K562 (cell line): ENCODE results near the gene DCUN1D2. TPM values are rescaled to one million over a fixed set of nuclear protein-coding genes. Genes with fewer than 3 reads are reported as not detected.

ENCODE experiments used
- ATAC-seq: fragments of 200-7000 bp; cut with Tn5 transposase; 3 replicates; pipeline ENCODE4 v1.9.1; 2020; ENCODE audit warnings: moderate library complexity
- BruUV-seq: library from RNA; stranded (reverse); fragments of 400-500 nt; replicated peaks from 2 replicates; lab custom pipeline; 2021; lab: Mats Ljungman, UMichigan
- CTCF ChIA-PET: fragments of 300-600 bp; formaldehyde crosslinking; extraction: SDS; loops from one replicate; lab custom pipeline; 2021; ENCODE audit warnings: low intra/inter-chr PET ratio; lab: Yijun Ruan, JAX
- POLR2A ChIA-PET: fragments of 300-600, 350-650 bp; sonication (Branson Sonifier 250); formaldehyde crosslinking; extraction: SDS; loops from one replicate; lab custom pipeline; 2021; ENCODE audit warnings: antibody characterized with exemption, inconsistent platforms; lab: Yijun Ruan, JAX
- DNase-seq, 4 experiments: peaks; one replicate each; pipeline versions ENCODE4 v3.0.0 to v3.0.0-alpha.2; 2011 to 2018; ENCODE audit warnings: low spot score in 3 of 4, mixed read lengths in 3 of 4; ENCODE audit errors: extremely low read depth in 1 of 4
- FAIRE-seq: peaks from 2 replicates; lab custom pipeline; 2011; peaks lifted over from hg19 to GRCh38; lab: Jason Lieb, UNC
- H2AFZ ChIP-seq: 2 replicates; pipeline ENCODE4 v1.6.0; 2011; ENCODE audit warnings: low read depth, low read length, control low read depth, inconsistent platforms
- H3K27ac ChIP-seq: fragments of 200-600 bp; 3 replicates; pipeline ENCODE4 v1.8.0; 2011; ENCODE audit warnings: low read depth, mild to moderate bottlenecking, control low read depth, inconsistent platforms, low read length, moderate library complexity, mixed read lengths; ENCODE audit errors: extremely low read depth
- H3K27me3 ChIP-seq, 2 experiments: fragments of 300-600 bp in 1 of 2; 2 replicates in 1 of 2; 3 replicates in 1 of 2; pipeline versions ENCODE4 v1.6.0 to v1.8.0; 2011; ENCODE audit warnings: inconsistent platforms in 2 of 2, low read length in 2 of 2, mild to moderate bottlenecking in 1 of 2, mixed read lengths in 1 of 2, moderate library complexity in 1 of 2; ENCODE audit not compliant: control insufficient read depth in 2 of 2, insufficient read depth in 2 of 2
- H3K36me3 ChIP-seq: fragments of 300-600 bp; 3 replicates; pipeline ENCODE4 v1.8.0; 2011; ENCODE audit warnings: mild to moderate bottlenecking, low read length, inconsistent platforms; ENCODE audit not compliant: control insufficient read depth, insufficient read depth
- H3K4me1 ChIP-seq, 2 experiments: fragments of 200-600 bp in 1 of 2; replicated peaks in 1 of 2; 2 replicates in 1 of 2; 3 replicates in 1 of 2; pipeline versions ENCODE4 v1.5.1 to v1.8.0; 2011; ENCODE audit warnings: inconsistent platforms in 2 of 2, low read length in 2 of 2, mild to moderate bottlenecking in 1 of 2, mixed read lengths in 1 of 2, moderate library complexity in 1 of 2; ENCODE audit not compliant: control insufficient read depth in 2 of 2, insufficient read depth in 2 of 2
- H3K4me2 ChIP-seq: 2 replicates; pipeline ENCODE4 v1.6.1; 2011; ENCODE audit warnings: low read length, control low read depth, inconsistent platforms, mixed read lengths; ENCODE audit not compliant: insufficient read depth
- H3K4me3 ChIP-seq: fragments of 200-600 bp; sonication (generic), shearing (Covaris generic); 2 replicates; pipeline ENCODE4 v1.5.1; 2016; ENCODE audit warnings: control low read depth, inconsistent platforms
- H3K79me2 ChIP-seq: fragments of 200-600 bp; 3 replicates; pipeline ENCODE4 v1.8.0; 2011; ENCODE audit warnings: low read length, inconsistent platforms; ENCODE audit not compliant: control insufficient read depth, insufficient read depth
- H3K9ac ChIP-seq, 2 experiments: 2 replicates each; pipeline versions ENCODE4 v1.6.0 to v1.6.1; 2011; ENCODE audit warnings: low read depth in 2 of 2, low read length in 2 of 2, control low read depth in 1 of 2, inconsistent platforms in 1 of 2, mild to moderate bottlenecking in 1 of 2, mixed read lengths in 1 of 2; ENCODE audit not compliant: insufficient read depth in 1 of 2
- H3K9me1 ChIP-seq: one replicate; pipeline ENCODE4 v1.6.0; 2011; ENCODE audit warnings: inconsistent platforms, mild to moderate bottlenecking, low read length, moderate library complexity; ENCODE audit not compliant: control insufficient read depth, insufficient read depth
- H3K9me3 ChIP-seq: replicated peaks from 2 replicates; pipeline ENCODE4 v1.5.1; 2011; ENCODE audit warnings: low read depth, low read length, inconsistent platforms; ENCODE audit not compliant: control insufficient read depth, insufficient read depth
- H4K20me1 ChIP-seq: replicated peaks from 2 replicates; pipeline ENCODE4 v1.6.1; 2011; ENCODE audit warnings: low read length, inconsistent platforms, mixed read lengths; ENCODE audit not compliant: control insufficient read depth, insufficient read depth
- HMG20A ChIP-seq: fragments of 450-650 bp; formaldehyde crosslinking; conservative IDR thresholded peaks from 2 replicates; pipeline ENCODE4 v1.4.0; 2020; ENCODE audit warnings: mild to moderate bottlenecking, mixed read lengths
- NFATC3 ChIP-seq: fragments of 450-650 bp; IDR thresholded peaks from 2 replicates; pipeline ENCODE4 v1.6.1; 2017; ENCODE audit warnings: mild to moderate bottlenecking
- RBM39 ChIP-seq: fragments of 200-400 bp; formaldehyde crosslinking; optimal IDR thresholded peaks from 2 replicates; pipeline ENCODE3; 2018; ENCODE audit warnings: low read depth, low read length
- SNRNP70 ChIP-seq: fragments of 200-400 bp; formaldehyde crosslinking; optimal IDR thresholded peaks from 2 replicates; pipeline ENCODE3; 2017; ENCODE audit warnings: low read depth, low read length
- TSC22D4 ChIP-seq: fragments of 450-650 bp; IDR thresholded peaks from 2 replicates; pipeline ENCODE4 v1.6.1; 2016; ENCODE audit warnings: missing genetic modification characterization, missing biosample characterization, control low read depth
- WHSC1 ChIP-seq: IDR thresholded peaks from one replicate; pipeline ENCODE4 v1.6.1; 2012; ENCODE audit warnings: low read length, control low read depth, inconsistent platforms
- ZNF165 ChIP-seq: fragments of 250-450 bp; sonication (Bioruptor Pico); IDR thresholded peaks from 2 replicates; pipeline ENCODE4 v1.4.0; 2020; ENCODE audit warnings: borderline replicate concordance
- WGBS: fragments of 100-300 bp; shearing (Covaris generic); methylation state at CpG from one replicate; pipeline ENCODE4 v1.1.6; 2016; ENCODE audit warnings: low coverage, mixed read lengths; ENCODE audit not compliant: insufficient coverage; ENCODE audit errors: missing lambda C conversion rate; 5-methylcytosine and 5-hydroxymethylcytosine counted together
- in situ Hi-C: fragments of 300-500 bp; cut with MboI; formaldehyde crosslinking; loops from 4 replicates; pipeline ENCODE4 v1.15.0; 2018; ENCODE audit warnings: inconsistent platforms, mixed read lengths
- intact Hi-C: fragments of 100-400 bp; cut with micrococcal nuclease; formaldehyde crosslinking; loops from 2 replicates; pipeline ENCODE4 v1.14.2; 2022
- polyA plus RNA-seq, 8 experiments: library from polyadenylated mRNA; depleted of rRNA in 4 of 8; stranded (reverse) in 5 of 8; unstranded in 3 of 8; fragments of >200 nt; fragmentation: Nextera tagmentation in 2 of 8; fragmentation: Illumina TruSeq in 1 of 8; extraction: Ambion mirVana in 2 of 8; extraction: Trizol in 1 of 8; gene quantifications; 2 replicates each; pipeline versions ENCODE4 v1.2.1 to v1.2.3, GENCODE V29; 2011 to 2014; ENCODE audit warnings: inconsistent platforms in 1 of 8, missing spikeins in 1 of 8
- total RNA-seq, 7 experiments: library from RNA; depleted of rRNA in 6 of 7; stranded (reverse); fragments of >200 nt in 6 of 7; fragmentation: Illumina TruSeq in 2 of 7; extraction: Trizol in 2 of 7; gene quantifications; 2 replicates each; pipeline versions ENCODE4 v1.2.1 to v1.2.3, GENCODE V29; 2011 to 2021; ENCODE audit warnings: low replicate concordance in 1 of 7
- TF ChIP-seq, protein P1 (sequence below): sonication (generic); formaldehyde crosslinking; IDR thresholded peaks from 2 replicates; pipeline ENCODE4 v1.8.0; 2023; ENCODE audit warnings: missing genetic modification reagents, mild to moderate bottlenecking, borderline replicate concordance
- TF ChIP-seq, protein P2 (sequence below), 2 experiments: fragments of 250-450 bp in 1 of 2; fragments of 450-650 bp in 1 of 2; sonication (Bioruptor Pico) in 1 of 2; IDR thresholded peaks; 2 replicates each; pipeline versions ENCODE4 v1.6.1 to v1.8.0; 2016 to 2021; ENCODE audit warnings: mild to moderate bottlenecking in 2 of 2, moderate library complexity in 2 of 2, missing compliant biosample characterization in 1 of 2, missing genetic modification characterization in 1 of 2
- TF ChIP-seq, protein P3 (sequence below): IDR thresholded peaks from 2 replicates; pipeline ENCODE4 v1.6.1; 2011; ENCODE audit not compliant: insufficient read length; ENCODE audit errors: extremely low read depth
- TF ChIP-seq, protein P4 (sequence below): sonication (generic); formaldehyde crosslinking; IDR thresholded peaks from 2 replicates; pipeline ENCODE4 v1.8.0; 2022; ENCODE audit warnings: mild to moderate bottlenecking, missing genetic modification reagents

DCUN1D2 gene
- total and polyA plus RNA-seq, 9 of the 15 experiments (the other 6 are each of a cell fraction or from before 2014, with no cell fraction given) = 2.1 to 16.8 (median 11.1) TPM

DNA sequence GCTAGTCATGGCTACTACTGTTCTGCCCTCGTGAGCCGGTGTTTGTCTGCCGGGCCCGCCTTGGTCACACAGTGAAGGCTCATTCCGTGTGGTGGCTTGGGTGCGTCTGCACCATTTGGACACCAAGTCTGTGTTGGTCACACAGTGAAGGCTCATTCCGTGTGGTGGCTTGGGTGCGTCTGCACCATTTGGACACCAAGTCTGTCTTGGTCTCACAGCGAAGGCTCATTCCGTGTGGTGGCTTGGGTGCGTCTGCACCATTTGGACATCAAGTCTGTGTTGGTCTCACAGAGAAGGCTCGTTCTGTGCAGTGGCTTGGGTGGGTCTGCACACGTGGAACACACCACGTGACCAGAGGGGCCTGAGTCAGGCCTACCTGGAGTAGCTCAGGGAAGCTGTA, 29.0 kb upstream of the DCUN1D2 start:
- intact Hi-C loops = no loop called here
- peaks cover 26% of the 10 kb centered on the region; the same call in 2 of the 3 replicates for H3K36me3 ChIP-seq
- CTCF ChIA-PET = no interaction called here
- TF ChIP-seq TSC22D4 (no peak), RBM39 (no peak), SNRNP70 (no peak), ZNF165 (CRISPR knock-in tag) (no peak), WHSC1 (no peak), NFATC3 (no peak), HMG20A (CRISPR knock-in tag) (no peak)
- TF ChIP-seq, protein P1, sequence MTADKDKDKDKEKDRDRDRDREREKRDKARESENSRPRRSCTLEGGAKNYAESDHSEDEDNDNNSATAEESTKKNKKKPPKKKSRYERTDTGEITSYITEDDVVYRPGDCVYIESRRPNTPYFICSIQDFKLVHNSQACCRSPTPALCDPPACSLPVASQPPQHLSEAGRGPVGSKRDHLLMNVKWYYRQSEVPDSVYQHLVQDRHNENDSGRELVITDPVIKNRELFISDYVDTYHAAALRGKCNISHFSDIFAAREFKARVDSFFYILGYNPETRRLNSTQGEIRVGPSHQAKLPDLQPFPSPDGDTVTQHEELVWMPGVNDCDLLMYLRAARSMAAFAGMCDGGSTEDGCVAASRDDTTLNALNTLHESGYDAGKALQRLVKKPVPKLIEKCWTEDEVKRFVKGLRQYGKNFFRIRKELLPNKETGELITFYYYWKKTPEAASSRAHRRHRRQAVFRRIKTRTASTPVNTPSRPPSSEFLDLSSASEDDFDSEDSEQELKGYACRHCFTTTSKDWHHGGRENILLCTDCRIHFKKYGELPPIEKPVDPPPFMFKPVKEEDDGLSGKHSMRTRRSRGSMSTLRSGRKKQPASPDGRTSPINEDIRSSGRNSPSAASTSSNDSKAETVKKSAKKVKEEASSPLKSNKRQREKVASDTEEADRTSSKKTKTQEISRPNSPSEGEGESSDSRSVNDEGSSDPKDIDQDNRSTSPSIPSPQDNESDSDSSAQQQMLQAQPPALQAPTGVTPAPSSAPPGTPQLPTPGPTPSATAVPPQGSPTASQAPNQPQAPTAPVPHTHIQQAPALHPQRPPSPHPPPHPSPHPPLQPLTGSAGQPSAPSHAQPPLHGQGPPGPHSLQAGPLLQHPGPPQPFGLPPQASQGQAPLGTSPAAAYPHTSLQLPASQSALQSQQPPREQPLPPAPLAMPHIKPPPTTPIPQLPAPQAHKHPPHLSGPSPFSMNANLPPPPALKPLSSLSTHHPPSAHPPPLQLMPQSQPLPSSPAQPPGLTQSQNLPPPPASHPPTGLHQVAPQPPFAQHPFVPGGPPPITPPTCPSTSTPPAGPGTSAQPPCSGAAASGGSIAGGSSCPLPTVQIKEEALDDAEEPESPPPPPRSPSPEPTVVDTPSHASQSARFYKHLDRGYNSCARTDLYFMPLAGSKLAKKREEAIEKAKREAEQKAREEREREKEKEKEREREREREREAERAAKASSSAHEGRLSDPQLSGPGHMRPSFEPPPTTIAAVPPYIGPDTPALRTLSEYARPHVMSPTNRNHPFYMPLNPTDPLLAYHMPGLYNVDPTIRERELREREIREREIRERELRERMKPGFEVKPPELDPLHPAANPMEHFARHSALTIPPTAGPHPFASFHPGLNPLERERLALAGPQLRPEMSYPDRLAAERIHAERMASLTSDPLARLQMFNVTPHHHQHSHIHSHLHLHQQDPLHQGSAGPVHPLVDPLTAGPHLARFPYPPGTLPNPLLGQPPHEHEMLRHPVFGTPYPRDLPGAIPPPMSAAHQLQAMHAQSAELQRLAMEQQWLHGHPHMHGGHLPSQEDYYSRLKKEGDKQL (CRISPR knock-in tag) = no peak
- TF ChIP-seq, protein P2, sequence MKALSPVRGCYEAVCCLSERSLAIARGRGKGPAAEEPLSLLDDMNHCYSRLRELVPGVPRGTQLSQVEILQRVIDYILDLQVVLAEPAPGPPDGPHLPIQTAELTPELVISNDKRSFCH (CRISPR knock-in tag; IDR thresholded peaks at IDR 0.05) = no peak
- TF ChIP-seq, protein P2 (tag; IDR thresholded peaks at IDR 0.05) = no peak
- TF ChIP-seq, protein P3, sequence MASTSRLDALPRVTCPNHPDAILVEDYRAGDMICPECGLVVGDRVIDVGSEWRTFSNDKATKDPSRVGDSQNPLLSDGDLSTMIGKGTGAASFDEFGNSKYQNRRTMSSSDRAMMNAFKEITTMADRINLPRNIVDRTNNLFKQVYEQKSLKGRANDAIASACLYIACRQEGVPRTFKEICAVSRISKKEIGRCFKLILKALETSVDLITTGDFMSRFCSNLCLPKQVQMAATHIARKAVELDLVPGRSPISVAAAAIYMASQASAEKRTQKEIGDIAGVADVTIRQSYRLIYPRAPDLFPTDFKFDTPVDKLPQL = no peak
- TF ChIP-seq, protein P4, sequence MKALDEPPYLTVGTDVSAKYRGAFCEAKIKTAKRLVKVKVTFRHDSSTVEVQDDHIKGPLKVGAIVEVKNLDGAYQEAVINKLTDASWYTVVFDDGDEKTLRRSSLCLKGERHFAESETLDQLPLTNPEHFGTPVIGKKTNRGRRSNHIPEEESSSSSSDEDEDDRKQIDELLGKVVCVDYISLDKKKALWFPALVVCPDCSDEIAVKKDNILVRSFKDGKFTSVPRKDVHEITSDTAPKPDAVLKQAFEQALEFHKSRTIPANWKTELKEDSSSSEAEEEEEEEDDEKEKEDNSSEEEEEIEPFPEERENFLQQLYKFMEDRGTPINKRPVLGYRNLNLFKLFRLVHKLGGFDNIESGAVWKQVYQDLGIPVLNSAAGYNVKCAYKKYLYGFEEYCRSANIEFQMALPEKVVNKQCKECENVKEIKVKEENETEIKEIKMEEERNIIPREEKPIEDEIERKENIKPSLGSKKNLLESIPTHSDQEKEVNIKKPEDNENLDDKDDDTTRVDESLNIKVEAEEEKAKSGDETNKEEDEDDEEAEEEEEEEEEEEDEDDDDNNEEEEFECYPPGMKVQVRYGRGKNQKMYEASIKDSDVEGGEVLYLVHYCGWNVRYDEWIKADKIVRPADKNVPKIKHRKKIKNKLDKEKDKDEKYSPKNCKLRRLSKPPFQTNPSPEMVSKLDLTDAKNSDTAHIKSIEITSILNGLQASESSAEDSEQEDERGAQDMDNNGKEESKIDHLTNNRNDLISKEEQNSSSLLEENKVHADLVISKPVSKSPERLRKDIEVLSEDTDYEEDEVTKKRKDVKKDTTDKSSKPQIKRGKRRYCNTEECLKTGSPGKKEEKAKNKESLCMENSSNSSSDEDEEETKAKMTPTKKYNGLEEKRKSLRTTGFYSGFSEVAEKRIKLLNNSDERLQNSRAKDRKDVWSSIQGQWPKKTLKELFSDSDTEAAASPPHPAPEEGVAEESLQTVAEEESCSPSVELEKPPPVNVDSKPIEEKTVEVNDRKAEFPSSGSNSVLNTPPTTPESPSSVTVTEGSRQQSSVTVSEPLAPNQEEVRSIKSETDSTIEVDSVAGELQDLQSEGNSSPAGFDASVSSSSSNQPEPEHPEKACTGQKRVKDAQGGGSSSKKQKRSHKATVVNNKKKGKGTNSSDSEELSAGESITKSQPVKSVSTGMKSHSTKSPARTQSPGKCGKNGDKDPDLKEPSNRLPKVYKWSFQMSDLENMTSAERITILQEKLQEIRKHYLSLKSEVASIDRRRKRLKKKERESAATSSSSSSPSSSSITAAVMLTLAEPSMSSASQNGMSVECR (CRISPR knock-in tag) = no peak

More for the DNA sequence above, 29.0 kb upstream of the DCUN1D2 start:
- Histone ChIP-seq H3K4me2 (no peak overlapping the region), H2AFZ (no peak overlapping the region), H3K4me3 (no peak overlapping the region), H3K9me1 (no peaks in the 10 kb centered on the region), H3K9ac (no peak overlapping the region), H4K20me1 (no peaks in the 10 kb centered on the region), H3K27me3 (no peaks in the 10 kb centered on the region), H3K9me3 (no peaks in the 10 kb centered on the region; the same call in 1 of the 2 replicates), H3K27ac (no peak overlapping the region), H3K79me2 (no peaks in the 10 kb centered on the region), H3K4me1 (no peaks in the 10 kb centered on the region; a peak in 1 of 5 replicates)
- in situ Hi-C loops = no loop called here
- BruUV-seq = no TSS peak
- no peak for FAIRE-seq
- no peak for DNase-seq
- no peak for ATAC-seq
- 98% methylated on average over 9 of the region's 14 CpGs for WGBS
- POLR2A ChIA-PET = no interaction called here
